Stimulated activated CD4-positive, alpha-beta T cell treated with anti-CD3 and anti-CD28 coated beads, TNF-alpha, amount 100 ng/mL, for 48 hours (primary cell): Measurements from ENCODE around the gene LRRC23.
A peak's percentile ranks its signal among the peaks of the same experiment; 100 is the strongest.
"Not testable (repeated sequence)": the region's sequence is repeated elsewhere in the genome, so short reads cannot be mapped to it uniquely, and the experiment has no call there.

ENCODE experiments used
- DNase-seq, 3 donors: peaks; one replicate each; pipeline ENCODE4 v3.0.0-alpha.2; 2020; ENCODE audit warnings: low read depth in 3 of 3

Gene LRRC23

DNA sequence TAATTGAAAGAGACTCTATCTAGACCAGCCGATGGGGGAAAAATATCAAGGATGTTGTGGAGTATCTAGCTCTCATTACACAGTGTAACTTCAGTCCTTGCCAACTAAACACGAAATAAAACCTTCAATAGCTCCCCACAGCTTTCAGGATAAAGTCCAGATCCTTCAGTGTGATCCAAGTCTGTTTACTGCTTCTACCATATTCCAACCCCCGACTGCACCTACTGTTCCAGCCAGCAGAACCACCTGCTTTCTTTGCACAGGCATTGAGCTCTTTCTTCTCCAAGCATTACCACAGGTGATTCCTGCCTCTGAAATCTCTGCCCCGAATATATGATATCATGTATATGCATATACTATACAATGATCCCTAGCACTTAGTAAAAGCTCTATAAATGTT is 2.2 kb upstream of the LRRC23 start:
- DNase-seq: no peak

DNA sequence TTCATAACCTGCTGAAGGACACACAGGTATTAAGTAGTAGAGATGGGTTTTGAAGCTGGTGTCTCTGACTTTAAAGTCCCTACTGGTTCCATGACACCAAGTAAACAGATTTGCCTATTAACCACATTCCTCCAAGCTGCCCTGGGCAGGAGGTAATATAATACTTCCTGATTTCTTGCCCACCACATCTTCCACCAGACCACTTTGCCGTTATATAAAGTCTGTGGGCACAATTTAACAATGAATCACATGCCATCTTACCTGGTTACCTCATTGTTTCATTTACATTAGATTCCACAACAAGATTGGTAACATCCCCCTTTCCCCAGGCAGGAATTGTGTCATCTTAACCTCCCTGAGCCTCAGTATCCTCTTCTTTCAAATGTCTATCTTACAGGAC is 900 bp upstream of the LRRC23 start:
- no peak for DNase-seq

DNA sequence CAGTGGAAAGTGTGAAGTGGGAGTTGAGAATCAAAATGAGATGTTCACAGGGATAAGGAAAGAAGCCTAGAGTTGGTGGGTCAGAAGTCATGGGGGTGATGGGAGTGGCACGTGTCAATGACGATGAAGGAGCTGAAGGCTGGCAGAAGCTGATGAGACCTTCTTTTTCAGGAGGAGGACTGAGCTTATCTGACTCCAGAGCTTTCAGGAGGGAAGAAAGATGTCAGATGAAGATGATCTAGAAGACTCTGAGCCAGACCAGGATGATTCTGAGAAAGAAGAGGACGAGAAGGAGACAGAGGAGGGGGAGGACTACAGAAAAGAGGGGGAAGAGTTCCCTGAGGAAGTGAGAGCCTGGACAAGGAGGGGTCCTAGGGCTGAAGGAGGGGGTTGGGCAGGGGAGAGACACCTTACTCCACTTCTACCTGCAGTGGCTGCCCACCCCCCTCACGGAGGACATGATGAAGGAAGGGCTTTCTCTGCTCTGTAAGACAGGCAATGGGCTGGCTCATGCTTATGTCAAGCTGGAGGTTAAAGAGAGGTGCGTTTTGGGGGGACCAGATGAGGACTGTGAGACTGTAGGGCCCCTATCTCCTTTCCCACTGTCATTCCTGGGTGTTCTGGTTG is 905 bp downstream of the LRRC23 start:
- DNase-seq: no peak

DNA sequence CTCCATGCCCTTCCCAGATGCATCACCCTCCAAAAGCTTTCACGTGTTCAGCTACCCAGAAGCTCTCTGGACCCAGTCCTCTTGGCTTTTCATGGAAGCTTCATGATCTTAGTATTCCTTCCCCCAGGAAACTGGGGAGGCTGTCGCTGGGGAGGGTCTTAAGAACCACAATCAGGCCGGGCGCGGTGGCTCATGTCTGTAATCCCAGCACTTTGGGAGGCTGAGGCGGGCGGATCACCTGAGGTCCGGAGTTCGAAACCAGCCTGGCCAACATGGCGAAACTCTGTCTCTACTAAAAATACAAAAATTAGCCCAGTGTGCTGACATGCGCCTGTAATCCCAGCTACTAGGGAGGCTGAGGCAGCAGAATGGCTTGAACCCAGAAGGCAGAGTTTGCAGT is 3.5 kb downstream of the LRRC23 start:
- DNase-seq: not testable (repeated sequence)

DNA sequence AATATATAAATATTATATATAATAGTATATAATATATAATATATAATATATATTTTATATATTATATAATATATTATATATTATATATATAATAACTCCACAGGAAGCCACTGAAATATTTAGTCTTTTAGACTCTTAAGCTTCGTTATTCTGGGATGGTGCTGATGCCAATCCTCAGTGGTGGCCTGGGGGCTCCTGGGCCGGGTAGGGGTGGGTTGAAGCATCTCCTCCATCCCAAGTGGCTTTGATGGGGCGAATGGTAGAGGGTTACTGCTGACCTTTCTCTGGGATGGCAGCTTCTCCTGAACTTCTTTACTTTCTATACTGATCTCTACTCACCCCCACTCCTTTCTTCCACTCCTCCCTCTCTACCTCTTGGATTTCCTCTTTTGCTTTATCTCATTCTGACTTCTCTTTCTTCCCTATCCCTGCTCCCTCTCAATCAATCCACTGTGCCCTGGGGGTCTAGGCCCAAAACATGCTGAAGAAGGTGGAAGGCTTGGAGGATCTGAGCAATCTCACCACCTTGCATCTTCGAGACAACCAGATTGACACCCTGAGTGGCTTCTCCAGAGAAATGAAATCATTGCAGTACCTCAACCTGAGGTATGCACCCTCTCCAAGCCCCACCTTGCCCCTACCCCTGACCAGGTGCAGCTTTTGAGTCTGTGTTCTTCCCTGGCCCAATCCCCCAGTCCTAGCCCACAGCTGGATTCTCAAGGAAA is 5.0 kb downstream of the LRRC23 start:
- DNase-seq: no peak

DNA sequence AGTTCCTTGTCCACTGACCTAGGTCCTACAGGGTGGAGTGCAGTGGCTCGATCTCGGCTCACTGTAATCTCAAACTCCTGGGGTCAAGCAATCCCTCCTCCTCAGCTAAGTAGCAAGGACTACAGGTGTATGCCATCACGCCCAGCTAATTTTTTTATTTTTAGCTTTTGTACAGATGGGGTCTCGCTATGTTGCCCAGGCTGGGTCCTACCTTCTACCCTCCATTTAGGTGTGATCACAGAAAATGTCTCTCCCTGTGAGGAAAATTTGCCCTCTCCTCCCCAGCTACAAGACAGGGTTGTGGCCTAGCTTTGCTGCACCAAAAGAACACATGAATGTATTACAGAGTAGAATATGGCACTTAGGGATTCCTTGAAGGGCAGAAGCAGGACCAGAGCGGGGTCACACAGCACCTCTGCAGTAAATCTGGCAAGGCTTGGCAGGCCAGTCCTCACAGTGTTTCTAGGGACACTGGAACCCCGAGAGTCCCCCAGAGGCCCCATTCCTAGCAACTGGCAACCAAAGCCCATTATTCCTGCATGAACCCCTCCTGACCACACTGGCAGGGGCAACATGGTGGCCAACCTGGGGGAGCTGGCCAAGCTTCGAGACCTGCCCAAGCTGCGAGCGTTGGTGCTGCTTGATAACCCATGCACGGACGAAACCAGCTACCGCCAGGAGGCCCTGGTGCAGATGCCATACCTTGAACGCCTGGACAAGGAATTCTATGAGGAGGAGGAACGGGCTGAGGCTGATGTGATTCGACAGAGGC is 7.7 kb downstream of the LRRC23 start:
- no peak for DNase-seq

DNA sequence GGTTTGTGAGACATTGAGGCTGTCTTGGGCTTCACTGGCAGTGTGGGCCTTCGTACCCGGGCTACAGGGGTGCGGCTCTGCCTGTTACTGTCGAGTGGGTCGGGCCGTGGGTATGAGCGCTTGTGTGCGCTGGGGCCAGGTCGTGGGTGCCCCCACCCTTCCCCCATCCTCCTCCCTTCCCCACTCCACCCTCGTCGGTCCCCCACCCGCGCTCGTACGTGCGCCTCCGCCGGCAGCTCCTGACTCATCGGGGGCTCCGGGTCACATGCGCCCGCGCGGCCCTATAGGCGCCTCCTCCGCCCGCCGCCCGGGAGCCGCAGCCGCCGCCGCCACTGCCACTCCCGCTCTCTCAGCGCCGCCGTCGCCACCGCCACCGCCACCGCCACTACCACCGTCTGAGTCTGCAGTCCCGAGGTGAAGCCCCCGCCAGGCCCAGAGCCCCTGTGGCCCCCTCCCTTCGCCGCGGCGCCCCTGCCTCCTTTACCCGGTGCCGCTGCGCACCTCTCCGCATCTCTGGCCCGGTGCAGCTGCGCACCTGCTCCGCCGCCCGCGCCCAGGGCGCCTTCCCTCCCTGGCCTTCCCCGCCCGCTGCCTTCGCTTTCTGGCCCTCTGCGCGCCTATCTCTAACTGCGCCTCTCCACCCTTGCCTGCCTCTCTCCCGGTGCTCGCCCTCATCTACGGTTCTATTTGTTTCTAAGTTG is 9.8 kb downstream of the LRRC23 start, which contains the start of gene ENO2:
TSS of gene ENO2 (plus strand) at position 335 of the 701 bp plus-strand sequence. CDS start 1,253 bp downstream, outside the sequence.
- peak; percentile 61 to 79 (median 65) for DNase-seq

DNA sequence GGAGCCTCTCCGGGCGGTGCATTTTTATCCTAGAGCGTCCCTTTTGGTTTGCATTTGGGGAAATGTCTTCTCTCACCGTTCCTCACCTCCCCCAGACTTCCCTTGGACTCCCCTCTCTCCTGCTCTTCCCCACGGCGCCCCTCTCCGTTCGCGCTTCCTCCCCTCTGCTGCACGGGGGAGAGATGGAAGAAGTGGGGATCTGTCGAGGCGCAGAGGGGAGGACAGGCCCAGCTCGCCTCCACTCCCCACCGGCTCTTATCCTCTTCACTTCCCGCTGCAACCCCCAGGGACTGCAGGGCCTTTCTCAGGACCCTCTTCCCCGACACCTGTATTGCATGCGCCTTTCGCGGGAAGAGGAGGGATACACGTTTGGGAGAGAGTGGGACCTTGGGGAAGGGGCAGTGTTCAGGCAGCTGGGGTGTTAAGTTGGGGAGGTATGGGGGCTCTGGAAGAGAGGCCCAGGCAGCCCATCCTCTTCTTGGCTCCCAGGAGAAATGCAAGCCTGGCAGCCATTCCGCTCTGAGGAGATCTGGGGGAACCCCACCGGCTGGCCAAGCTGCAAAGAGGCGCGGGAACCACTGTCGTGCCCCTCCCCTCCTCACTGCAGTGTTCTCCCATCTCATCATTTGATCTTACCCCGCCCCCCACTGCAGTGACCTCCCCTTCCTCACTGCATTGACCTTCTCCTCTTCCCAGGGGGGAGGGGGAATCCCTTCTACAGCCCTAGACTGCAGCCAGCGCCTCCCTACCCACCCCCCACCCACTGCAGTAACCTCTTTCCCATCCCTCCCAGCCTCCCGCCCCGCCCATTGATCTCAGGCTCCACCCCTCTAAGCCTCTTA is 10.5 kb downstream of the LRRC23 start:
- peak in 1 of 3 donors; percentile 43 for DNase-seq

DNA sequence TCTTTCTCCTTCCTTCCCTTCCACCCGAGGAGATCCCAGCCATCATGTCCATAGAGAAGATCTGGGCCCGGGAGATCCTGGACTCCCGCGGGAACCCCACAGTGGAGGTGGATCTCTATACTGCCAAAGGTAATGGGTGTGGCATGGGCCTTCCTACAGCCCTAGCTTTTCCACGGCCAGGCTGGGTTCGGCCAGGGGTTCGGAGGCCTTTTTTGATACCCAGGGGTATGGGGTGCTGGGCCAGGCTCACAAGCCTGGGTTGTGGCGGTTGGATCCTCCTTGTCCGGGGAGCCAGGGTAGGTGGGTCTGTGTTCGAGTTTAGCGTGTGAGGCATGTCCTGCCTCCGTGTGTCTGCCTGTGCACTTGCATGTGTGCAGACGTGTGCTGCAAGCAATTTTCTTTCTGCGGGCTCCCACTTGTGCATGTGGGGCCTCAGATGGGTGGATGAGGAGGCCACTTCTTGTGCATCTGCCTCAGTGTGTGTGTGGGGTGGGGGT is 11.2 kb downstream of the LRRC23 start:
- DNase-seq: no peak

DNA sequence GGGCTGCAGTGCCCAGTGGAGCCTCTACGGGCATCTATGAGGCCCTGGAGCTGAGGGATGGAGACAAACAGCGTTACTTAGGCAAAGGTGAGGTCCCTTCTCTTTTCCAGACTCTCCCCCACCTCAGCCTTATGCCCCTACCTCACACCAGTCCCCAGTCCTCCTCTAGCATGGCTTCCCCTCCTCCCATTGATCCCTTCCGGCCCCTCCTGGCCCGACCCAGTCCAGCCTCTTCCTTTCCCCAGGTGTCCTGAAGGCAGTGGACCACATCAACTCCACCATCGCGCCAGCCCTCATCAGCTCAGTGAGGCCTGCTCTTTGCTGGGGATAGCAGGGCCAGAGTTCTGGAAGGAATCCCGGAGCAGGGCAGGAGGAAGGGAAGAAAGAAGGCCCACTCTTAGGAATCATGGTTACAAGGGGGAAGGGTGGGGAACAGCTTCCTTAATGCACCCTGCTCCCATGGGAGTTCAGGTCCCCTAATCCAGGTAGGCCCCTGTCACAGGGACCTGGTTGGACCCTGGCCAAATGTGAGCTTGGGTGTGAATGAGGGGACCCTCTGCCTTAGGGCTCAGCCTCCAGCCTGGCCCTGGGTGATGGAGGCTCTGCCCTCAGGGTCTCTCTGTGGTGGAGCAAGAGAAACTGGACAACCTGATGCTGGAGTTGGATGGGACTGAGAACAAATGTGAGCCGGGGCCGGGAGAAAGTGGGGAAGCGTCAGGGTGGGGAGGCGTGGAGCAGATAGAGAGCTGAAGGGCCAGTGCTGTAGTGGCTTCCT is 12.0 kb downstream of the LRRC23 start:
- DNase-seq: no peak

DNA sequence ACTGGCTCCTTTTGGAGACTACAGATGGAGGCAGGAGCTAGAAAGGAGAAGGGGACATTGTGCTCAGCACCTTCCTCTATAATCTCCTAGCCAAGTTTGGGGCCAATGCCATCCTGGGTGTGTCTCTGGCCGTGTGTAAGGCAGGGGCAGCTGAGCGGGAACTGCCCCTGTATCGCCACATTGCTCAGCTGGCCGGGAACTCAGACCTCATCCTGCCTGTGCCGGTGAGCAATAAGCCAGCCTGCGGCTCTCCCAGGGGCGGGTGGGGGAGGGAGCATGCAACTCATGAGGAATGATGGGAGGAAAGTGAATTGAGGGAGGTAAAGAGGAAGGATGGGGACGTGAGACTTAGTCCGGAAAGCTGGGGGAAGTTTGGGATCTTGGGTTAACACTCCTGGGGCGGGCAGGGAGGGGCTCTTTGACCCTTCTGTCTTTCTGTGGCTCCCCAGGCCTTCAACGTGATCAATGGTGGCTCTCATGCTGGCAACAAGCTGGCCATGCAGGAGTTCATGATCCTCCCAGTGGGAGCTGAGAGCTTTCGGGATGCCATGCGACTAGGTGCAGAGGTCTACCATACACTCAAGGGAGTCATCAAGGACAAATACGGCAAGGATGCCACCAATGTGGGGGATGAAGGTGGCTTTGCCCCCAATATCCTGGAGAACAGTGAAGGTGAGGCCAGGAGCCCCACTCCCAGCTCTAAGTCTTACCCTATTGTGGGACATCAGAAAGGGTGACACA is 13.0 kb downstream of the LRRC23 start:
- no peak for DNase-seq

DNA sequence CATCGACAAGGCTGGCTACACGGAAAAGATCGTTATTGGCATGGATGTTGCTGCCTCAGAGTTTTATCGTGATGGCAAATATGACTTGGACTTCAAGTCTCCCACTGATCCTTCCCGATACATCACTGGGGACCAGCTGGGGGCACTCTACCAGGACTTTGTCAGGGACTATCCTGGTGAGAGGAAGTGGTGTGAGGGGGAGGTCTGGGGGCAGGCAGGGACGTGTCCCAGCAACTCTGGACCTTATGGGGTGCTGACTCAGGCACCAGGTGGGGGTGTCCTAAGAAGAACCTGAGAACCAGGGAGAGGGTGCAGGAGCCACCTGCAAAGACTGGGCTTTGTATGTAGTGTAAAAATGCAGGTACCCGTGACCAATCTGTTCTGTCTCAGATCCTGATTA is 15.0 kb downstream of the LRRC23 start:
- DNase-seq: no peak

DNA sequence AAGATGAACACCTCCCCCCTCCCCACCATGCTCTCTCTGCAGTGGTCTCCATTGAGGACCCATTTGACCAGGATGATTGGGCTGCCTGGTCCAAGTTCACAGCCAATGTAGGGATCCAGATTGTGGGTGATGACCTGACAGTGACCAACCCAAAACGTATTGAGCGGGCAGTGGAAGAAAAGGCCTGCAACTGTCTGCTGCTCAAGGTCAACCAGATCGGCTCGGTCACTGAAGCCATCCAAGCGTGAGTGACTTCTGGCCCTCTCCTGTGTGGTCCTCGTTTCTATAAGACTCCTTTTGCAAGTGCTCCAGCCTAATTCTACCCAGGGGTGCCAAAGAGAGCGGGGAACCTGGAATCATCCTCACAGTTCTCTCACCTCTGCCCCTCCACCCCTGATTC is 16.9 kb downstream of the LRRC23 start:
- no peak for DNase-seq

DNA sequence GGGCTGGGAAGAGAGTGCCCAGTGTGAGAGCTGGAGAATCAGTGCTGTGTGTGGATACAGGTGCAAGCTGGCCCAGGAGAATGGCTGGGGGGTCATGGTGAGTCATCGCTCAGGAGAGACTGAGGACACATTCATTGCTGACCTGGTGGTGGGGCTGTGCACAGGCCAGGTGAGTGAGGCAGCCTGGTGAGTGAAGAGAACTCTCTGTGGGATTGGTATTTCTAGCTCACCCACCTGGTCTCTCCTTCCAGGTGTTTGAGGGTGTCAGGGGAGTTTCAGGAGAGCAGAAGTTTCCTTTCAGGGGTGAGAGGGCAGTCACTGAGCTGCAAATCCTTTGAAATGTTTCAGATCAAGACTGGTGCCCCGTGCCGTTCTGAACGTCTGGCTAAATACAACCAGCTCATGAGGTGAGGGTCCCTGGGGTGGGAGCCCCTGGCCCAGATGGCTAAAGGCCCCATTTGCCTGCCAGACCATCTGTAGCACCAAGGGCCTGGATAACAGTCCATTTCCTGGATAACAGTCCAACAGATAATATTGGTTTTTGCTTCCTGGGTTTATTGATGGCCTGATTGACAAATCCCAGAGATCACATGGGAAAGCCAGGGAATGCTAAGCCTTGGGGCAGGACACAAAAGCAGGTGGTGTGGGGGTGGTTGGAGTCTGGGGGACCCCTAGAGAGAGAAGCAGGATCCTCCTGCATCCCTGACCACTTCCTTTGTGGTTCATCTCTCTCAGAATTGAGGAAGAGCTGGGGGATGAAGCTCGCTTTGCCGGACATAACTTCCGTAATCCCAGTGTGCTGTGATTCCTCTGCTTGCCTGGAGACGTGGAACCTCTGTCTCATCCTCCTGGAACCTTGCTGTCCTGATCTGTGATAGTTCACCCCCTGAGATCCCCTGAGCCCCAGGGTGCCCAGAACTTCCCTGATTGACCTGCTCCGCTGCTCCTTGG is 17.6 kb downstream of the LRRC23 start:
- no peak for DNase-seq

DNA sequence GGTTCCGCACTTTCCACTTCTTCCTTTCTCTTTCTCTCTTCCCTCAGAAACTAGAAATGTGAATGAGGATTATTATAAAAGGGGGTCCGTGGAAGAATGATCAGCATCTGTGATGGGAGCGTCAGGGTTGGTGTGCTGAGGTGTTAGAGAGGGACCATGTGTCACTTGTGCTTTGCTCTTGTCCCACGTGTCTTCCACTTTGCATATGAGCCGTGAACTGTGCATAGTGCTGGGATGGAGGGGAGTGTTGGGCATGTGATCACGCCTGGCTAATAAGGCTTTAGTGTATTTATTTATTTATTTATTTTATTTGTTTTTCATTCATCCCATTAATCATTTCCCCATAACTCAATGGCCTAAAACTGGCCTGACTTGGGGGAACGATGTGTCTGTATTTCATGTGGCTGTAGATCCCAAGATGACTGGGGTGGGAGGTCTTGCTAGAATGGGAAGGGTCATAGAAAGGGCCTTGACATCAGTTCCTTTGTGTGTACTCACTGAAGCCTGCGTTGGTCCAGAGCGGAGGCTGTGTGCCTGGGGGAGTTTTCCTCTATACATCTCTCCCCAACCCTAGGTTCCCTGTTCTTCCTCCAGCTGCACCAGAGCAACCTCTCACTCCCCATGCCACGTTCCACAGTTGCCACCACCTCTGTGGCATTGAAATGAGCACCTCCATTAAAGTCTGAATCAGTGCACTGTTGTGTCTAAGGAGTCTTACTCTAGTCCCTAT is 18.5 kb downstream of the LRRC23 start:
- no peak for DNase-seq

DNA sequence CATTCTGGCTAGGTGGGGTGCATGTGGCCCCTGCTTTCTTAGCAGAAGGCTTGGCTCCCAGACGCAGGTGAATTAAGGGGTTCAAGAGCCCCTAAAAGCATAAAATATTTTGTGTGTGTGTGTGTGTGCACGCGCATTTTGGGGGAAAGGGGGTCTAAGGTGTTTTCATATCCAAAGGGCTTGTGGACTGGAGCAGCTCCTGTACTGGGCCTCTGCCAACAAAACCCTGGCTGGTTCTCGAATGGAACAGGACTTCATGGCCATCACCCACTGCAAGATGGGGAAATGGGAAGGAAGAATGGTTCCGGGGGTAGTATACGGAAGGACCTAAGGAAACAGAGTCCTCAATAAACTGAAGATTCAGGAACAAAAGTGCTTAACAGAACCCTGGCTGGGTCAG is 19.2 kb downstream of the LRRC23 start:
- DNase-seq: no peak

DNA sequence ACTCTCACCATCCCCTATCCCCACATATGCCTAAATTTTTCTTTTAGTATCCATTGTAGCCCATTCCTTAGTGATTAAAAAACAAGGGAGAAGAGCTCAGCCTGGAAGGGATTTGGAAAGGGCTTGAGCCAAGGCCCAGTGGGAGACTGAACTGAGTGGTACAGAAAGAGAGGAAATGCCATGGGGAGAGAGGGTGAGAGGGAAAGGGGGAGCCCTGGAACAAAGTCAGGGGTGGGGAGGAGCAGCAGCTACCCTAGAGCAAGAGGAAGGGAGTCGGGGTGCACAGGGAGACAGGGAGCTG is 20.6 kb downstream of the LRRC23 start:
- DNase-seq: no peak
